Colonic mucosa (tissue), 4 donors: ENCODE measurements around the gene TFAP2B. TPM values are rescaled to one million over a fixed set of nuclear protein-coding genes. Genes with fewer than 3 reads are reported as not detected.

Experiments used
- DNase-seq: peaks from one replicate; pipeline ENCODE4 v3.0.0-alpha.2; 2020
- H3K27ac ChIP-seq: fragments of 200-600 bp; one replicate; pipeline ENCODE4 v1.8.0; 2021
- H3K27me3 ChIP-seq: fragments of 200-600 bp; one replicate; pipeline ENCODE4 v1.8.0; 2021
- H3K36me3 ChIP-seq: fragments of 200-600 bp; one replicate; pipeline ENCODE4 v1.8.0; 2021
- H3K4me1 ChIP-seq: fragments of 200-600 bp; one replicate; pipeline ENCODE4 v1.8.0; 2021; ENCODE audit warnings: mild to moderate bottlenecking
- H3K4me3 ChIP-seq: fragments of 200-600 bp; one replicate; pipeline ENCODE4 v1.8.0; 2021
- H3K9ac ChIP-seq, 2 donors: one replicate each; pipeline ENCODE4 v1.7.0; 2013; ENCODE audit warnings: control low read depth in 2 of 2, low read depth in 2 of 2, low read length in 2 of 2
- H3K9me3 ChIP-seq: fragments of 200-600 bp; one replicate; pipeline ENCODE4 v1.8.0; 2021
- CTCF ChIP-seq: fragments of 200-600 bp; IDR thresholded peaks from one replicate; pipeline ENCODE4 v1.8.0; 2022; ENCODE audit warnings: antibody characterized with exemption, mild to moderate bottlenecking
- intact Hi-C: fragments of 100-400 bp; cut with DNase I; formaldehyde crosslinking; loops from one replicate; pipeline ENCODE4 v1.14.1; 2022
- total RNA-seq, 2 donors: library from RNA; stranded (reverse); fragmentation: NEBNext Ultra II Directional in 1 of 2; extraction: Animal tissue kit (Norgen Biotek cat#: 25700) in 1 of 2; gene quantifications; one replicate each; pipeline ENCODE4 v1.2.1, GENCODE V29; 2021
- donor health status: healthy.
- donor health status: DM: no; HTN: no; CAD: no.
- donor health status: DM: no; HTN: no; CAD: no.

The TFAP2B gene
- total RNA-seq, 2 donors from 2014 or later: not detected

- no peak for DNase-seq
- Histone ChIP-seq H3K9me3 (no peaks in the 10 kb centered on the region), H3K36me3 (no peaks in the 10 kb centered on the region), H3K4me3 (no peak overlapping the region), H3K4me1 (no peaks in the 10 kb centered on the region), H3K9ac (no peak overlapping the region), H3K27me3 (peaks cover 38% of the 10 kb centered on the region), H3K27ac (no peak overlapping the region)
- intact Hi-C loops: no loop called here
- TF ChIP-seq CTCF: no peak
These were observed 19.1 kb downstream of the TFAP2B start for GRCh38 chr6:50837589-50838445.

- H3K36me3 ChIP-seq: no peaks in the 10 kb centered on the region
- TF ChIP-seq CTCF: no peak
- H3K27me3 ChIP-seq: peaks cover 62% of the 10 kb centered on the region
- H3K9ac ChIP-seq: no peak overlapping the region
- no peak overlapping the region for H3K4me3 ChIP-seq
- DNase-seq: no peak
- H3K9me3 ChIP-seq: no peaks in the 10 kb centered on the region
- no peak overlapping the region for H3K27ac ChIP-seq
- H3K4me1 ChIP-seq: no peaks in the 10 kb centered on the region
- intact Hi-C loops: no loop called here
These were observed 21.6 kb downstream of the TFAP2B start for GRCh38 chr6:50840112-50840810.

- intact Hi-C loops: no loop called here
- H3K4me1 ChIP-seq: no peaks in the 10 kb centered on the region
- H3K27me3 ChIP-seq: peaks cover 63% of the 10 kb centered on the region
- H3K4me3 ChIP-seq: no peak overlapping the region
- no peak overlapping the region for H3K9ac ChIP-seq
- DNase-seq: no peak
- TF ChIP-seq CTCF: no peak
- H3K27ac ChIP-seq: no peak overlapping the region
- H3K9me3 ChIP-seq: no peaks in the 10 kb centered on the region
- no peaks in the 10 kb centered on the region for H3K36me3 ChIP-seq
These were observed 22.1 kb downstream of the TFAP2B start for GRCh38 chr6:50840811-50841192.

GRCh38 chr6:50842446-50842845, 23.8 kb downstream of the TFAP2B start:
- no peak overlapping the region for H3K27ac ChIP-seq
- no peak for DNase-seq
- H3K9me3 ChIP-seq: no peaks in the 10 kb centered on the region
- H3K4me1 ChIP-seq: no peaks in the 10 kb centered on the region
- TF ChIP-seq CTCF: no peak
- H3K36me3 ChIP-seq: no peaks in the 10 kb centered on the region
- peaks cover 77% of the 10 kb centered on the region for H3K27me3 ChIP-seq
- H3K4me3 ChIP-seq: no peak overlapping the region
- H3K9ac ChIP-seq: no peak overlapping the region
- intact Hi-C loops: no loop called here

DNA sequence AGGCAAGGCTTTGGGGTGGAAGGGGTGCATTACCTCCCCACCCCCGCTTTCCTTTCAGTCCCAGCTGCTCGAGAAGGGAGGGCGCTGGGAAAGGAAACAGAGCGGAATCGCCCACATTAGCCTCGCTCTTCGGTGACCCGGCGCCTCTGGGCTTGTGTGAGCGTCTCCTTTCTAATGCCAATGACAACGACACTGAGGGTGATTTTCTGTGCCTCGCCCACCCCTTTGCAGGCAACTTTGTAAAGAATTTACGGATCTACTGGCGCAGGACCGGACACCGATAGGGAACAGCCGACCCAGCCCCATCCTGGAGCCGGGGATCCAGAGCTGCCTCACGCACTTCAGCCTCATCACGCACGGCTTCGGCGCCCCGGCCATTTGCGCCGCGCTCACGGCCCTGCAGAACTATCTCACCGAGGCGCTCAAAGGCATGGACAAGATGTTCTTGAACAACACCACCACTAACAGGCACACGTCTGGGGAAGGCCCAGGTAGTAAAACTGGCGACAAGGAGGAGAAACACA, 24.3 kb downstream of the TFAP2B start:
- no peaks in the 10 kb centered on the region for H3K4me1 ChIP-seq

More for the DNA sequence above, 24.3 kb downstream of the TFAP2B start:
- no peak for DNase-seq
- no peak overlapping the region for H3K4me3 ChIP-seq
- H3K9ac ChIP-seq: no peak overlapping the region
- no peak for TF ChIP-seq CTCF
- no peaks in the 10 kb centered on the region for H3K36me3 ChIP-seq
- intact Hi-C loops: no loop called here
- peaks cover 77% of the 10 kb centered on the region for H3K27me3 ChIP-seq
- no peaks in the 10 kb centered on the region for H3K9me3 ChIP-seq
- no peak overlapping the region for H3K27ac ChIP-seq
